ENCODE data around the gene OOSP3.
A peak's percentile ranks its signal among the peaks of the same experiment; 100 is the strongest.

- no peak for TF ChIP-seq STAT6 (CRISPR knock-in tag; conservative IDR thresholded peaks at IDR 0.05; ENCODE audit: low read depth)
- TF ChIP-seq, protein P1, sequence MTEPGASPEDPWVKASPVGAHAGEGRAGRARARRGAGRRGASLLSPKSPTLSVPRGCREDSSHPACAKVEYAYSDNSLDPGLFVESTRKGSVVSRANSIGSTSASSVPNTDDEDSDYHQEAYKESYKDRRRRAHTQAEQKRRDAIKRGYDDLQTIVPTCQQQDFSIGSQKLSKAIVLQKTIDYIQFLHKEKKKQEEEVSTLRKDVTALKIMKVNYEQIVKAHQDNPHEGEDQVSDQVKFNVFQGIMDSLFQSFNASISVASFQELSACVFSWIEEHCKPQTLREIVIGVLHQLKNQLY (CRISPR knock-in tag; IDR thresholded peaks at IDR 0.05): no peak
- no peak for TF ChIP-seq USF2 (CRISPR knock-in tag; IDR thresholded peaks at IDR 0.05)
- no peak for TF ChIP-seq CTCF (IDR thresholded peaks at IDR 0.05)
- TF ChIP-seq CREB1 (CRISPR knock-in tag; IDR thresholded peaks at IDR 0.05): no peak
- TF ChIP-seq MAX (CRISPR knock-in tag; IDR thresholded peaks at IDR 0.05): no peak
- no peak for TF ChIP-seq ZNF138 (CRISPR knock-in tag; conservative IDR thresholded peaks at IDR 0.05)
- no peak for TF ChIP-seq NR1H2 (CRISPR knock-in tag; IDR thresholded peaks at IDR 0.05)
- TF ChIP-seq, protein P2, sequence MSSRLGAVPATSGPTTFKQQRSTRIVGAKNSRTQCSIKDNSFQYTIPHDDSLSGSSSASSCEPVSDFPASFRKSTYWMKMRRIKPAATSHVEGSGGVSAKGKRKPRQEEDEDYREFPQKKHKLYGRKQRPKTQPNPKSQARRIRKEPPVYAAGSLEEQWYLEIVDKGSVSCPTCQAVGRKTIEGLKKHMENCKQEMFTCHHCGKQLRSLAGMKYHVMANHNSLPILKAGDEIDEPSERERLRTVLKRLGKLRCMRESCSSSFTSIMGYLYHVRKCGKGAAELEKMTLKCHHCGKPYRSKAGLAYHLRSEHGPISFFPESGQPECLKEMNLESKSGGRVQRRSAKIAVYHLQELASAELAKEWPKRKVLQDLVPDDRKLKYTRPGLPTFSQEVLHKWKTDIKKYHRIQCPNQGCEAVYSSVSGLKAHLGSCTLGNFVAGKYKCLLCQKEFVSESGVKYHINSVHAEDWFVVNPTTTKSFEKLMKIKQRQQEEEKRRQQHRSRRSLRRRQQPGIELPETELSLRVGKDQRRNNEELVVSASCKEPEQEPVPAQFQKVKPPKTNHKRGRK (CRISPR knock-in tag; IDR thresholded peaks at IDR 0.05; ENCODE audit: borderline replicate concordance): 0 out of 2 replicates have a peak, but pooled peaks have one; percentile 9
- no peak for TF ChIP-seq NFYB (CRISPR knock-in tag; conservative IDR thresholded peaks at IDR 0.05; ENCODE audit: low read depth)
- no peak for TF ChIP-seq NFE2L1 (CRISPR knock-in tag; IDR thresholded peaks at IDR 0.05)
- TF ChIP-seq PRDM15 (CRISPR knock-in tag; IDR thresholded peaks at IDR 0.05): no peak
- TF ChIP-seq GTF2I (CRISPR knock-in tag; conservative IDR thresholded peaks at IDR 0.05): no peak
Observed at GRCh38 chr11:59939482-59939881, 60.9 kb downstream of the OOSP3 start.
